ENCODE data around the gene SEH1L. TPM values are rescaled to one million over a fixed set of nuclear protein-coding genes. Genes with fewer than 3 reads are reported as not detected.
A peak's percentile ranks its signal among the peaks of the same experiment; 100 is the strongest.
"Not testable (repeated sequence)": the region's sequence is repeated elsewhere in the genome, so short reads cannot be mapped to it uniquely, and the experiment has no call there.

Gene SEH1L, protein sequence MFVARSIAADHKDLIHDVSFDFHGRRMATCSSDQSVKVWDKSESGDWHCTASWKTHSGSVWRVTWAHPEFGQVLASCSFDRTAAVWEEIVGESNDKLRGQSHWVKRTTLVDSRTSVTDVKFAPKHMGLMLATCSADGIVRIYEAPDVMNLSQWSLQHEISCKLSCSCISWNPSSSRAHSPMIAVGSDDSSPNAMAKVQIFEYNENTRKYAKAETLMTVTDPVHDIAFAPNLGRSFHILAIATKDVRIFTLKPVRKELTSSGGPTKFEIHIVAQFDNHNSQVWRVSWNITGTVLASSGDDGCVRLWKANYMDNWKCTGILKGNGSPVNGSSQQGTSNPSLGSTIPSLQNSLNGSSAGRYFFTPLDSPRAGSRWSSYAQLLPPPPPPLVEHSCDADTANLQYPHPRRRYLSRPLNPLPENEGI
- total RNA-seq (2022) (116 and 118 TPM in 2 replicates), Bru-seq, nascent RNA (percentile 91 among the genes with signal in this experiment), BruChase-seq, experiment 1, labeled RNA remaining after a 2-hour chase (percentile 94 among the genes with signal in this experiment), BruChase-seq, experiment 2, labeled RNA remaining after a 6-hour chase (percentile 96 among the genes with signal in this experiment)
- long read RNA-seq, full-length matches to known transcripts, result 218 of 278 reads
- long read RNA-seq, partial matches to known transcripts, result 22 of 278 reads
- long read RNA-seq, other reads (novel, unspliced or antisense), result 38 of 278 reads

DNA sequence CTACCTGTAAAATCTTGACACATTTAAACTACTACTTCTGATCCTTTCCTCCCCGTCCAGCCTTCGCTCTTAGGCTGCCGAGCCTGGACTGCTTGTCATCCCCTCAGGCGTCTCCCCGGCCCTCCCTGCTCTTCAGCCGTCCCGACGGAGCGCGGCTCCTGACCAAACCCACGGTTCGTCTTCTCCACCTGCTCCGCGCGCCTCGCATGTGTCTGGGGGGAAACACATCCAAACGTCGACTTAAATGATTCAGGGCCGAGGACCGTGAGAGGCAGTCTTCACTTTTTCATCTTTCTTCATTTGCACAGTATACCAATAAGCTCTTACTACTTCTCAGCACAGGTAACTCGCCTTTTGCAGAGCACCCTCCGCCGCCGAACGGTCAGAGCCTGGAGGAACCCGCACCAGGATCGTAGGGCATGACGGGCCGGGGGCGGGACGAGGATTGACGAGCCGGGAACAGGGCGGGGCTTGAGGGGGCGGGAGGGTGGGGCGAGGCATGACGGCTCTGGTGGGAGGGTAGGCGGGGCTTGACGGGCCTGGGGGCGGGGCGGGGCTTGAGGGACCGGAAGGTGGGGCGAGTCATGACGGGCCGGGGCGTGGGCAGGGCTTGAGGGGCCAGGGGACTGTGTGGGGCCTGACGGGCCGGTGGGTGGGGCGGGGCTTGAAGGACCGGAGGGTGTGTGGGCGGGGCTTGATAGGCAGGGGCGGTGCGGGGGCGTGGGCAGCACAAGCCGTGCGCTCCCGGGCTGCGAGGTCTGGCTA, at the start of gene SEH1L:
Gene SEH1L (plus strand): TSS at position 727 of the 765 bp plus-strand sequence. CDS start 111 bp downstream, outside the sequence.
- CTCF ChIA-PET, result interaction anchor here (0.6 kb wide), 1 partner anchor 660 kb away, joined by 4 read pairs; no protein-coding TSS in a partner anchor
- Histone ChIP-seq H3K9me3 (no peaks in the 10 kb centered on the region), H3K4me1 (peaks cover 19% of the 10 kb centered on the region), H3K4me3 (ENCODE audit: low read depth, low read length) (peak within 1 kb of the TSS; percentile 84), H3K36me3 (ENCODE audit: control insufficient read depth, insufficient read depth, low read length) (no peaks in the 10 kb centered on the region), H3K27me3 (replicated peaks; ENCODE audit: control insufficient read depth, insufficient read depth, low read length) (no peaks in the 10 kb centered on the region)
- no peaks in the 10 kb centered on the region for H3K27me3 Mint-ChIP-seq (ENCODE audit: insufficient read depth, unreplicated experiment)
- peaks cover 11% of the 10 kb centered on the region for H3K4me1 Mint-ChIP-seq (ENCODE audit: low read depth, unreplicated experiment)
- H3K36me3 Mint-ChIP-seq (ENCODE audit: insufficient read depth, unreplicated experiment), result peaks cover 42% of the 10 kb centered on the region
- H3K27ac Mint-ChIP-seq (ENCODE audit: unreplicated experiment), result peak within 1 kb of the TSS; percentile 100
- TF ChIP-seq, protein P1, sequence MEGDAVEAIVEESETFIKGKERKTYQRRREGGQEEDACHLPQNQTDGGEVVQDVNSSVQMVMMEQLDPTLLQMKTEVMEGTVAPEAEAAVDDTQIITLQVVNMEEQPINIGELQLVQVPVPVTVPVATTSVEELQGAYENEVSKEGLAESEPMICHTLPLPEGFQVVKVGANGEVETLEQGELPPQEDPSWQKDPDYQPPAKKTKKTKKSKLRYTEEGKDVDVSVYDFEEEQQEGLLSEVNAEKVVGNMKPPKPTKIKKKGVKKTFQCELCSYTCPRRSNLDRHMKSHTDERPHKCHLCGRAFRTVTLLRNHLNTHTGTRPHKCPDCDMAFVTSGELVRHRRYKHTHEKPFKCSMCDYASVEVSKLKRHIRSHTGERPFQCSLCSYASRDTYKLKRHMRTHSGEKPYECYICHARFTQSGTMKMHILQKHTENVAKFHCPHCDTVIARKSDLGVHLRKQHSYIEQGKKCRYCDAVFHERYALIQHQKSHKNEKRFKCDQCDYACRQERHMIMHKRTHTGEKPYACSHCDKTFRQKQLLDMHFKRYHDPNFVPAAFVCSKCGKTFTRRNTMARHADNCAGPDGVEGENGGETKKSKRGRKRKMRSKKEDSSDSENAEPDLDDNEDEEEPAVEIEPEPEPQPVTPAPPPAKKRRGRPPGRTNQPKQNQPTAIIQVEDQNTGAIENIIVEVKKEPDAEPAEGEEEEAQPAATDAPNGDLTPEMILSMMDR (IDR thresholded peaks at IDR 0.05; ENCODE audit: insufficient read depth in 1 of 2, low read depth in 1 of 2, low read length in 1 of 2, severe bottlenecking in 1 of 2, unreplicated experiment in 1 of 2), result no peak
- TSS peak; percentile 85 for BruUV-seq (replicated peaks)
- POLR2A ChIA-PET, result interaction anchor here (0.5 to 1.3 kb wide), 11 partner anchors 64 to 570 kb away, joined by 3 to 15 read pairs (median 4); partner anchors contain the start of genes AFG3L2, CEP76 and PTPN2
- intact Hi-C loops (cut with micrococcal nuclease; ENCODE audit: unreplicated experiment), result loop anchor here (2.0 to 5.0 kb wide), 3 partner anchors 180 to 571 kb away; partner anchors contain the start of gene AFG3L2
- H3K9me3 Mint-ChIP-seq (ENCODE audit: unreplicated experiment), result no peaks in the 10 kb centered on the region
- DNase-seq, result peak; percentile 99
- peak within 1 kb of the TSS; percentile 100 for H3K4me3 Mint-ChIP-seq (ENCODE audit: unreplicated experiment)

DNA sequence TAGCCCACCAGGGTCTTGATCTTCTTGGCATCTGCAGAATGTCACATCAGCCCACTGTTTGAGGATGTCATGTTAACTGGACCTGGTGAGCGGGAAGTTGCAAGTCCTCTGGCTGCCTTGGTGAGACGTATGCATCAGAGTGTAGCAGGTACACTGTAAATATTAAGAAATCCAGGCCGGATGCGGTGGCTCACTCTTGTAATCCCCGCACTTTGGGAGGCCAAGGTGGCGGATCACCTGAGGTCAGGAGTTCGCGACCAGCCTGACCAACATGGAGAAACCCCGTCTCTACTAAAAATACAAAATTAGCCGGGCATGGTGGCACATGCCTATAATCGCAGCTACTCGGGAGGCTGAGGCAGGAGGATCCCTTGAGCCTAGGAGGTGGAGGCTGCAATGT, 46.6 kb upstream of the SEH1L start:
- DNase-seq; H3K4me3 Mint-ChIP-seq (ENCODE audit: unreplicated experiment); CTCF ChIA-PET; H3K4me1 ChIP-seq; H3K27ac Mint-ChIP-seq (ENCODE audit: unreplicated experiment); BruUV-seq (replicated peaks); H3K4me3 ChIP-seq (ENCODE audit: low read depth, low read length); POLR2A ChIA-PET; H3K9me3 Mint-ChIP-seq (ENCODE audit: unreplicated experiment); H3K27me3 Mint-ChIP-seq (ENCODE audit: insufficient read depth, unreplicated experiment); H3K36me3 ChIP-seq (ENCODE audit: control insufficient read depth, insufficient read depth, low read length); H3K27me3 ChIP-seq (replicated peaks; ENCODE audit: control insufficient read depth, insufficient read depth, low read length); H3K4me1 Mint-ChIP-seq (ENCODE audit: low read depth, unreplicated experiment); H3K9me3 ChIP-seq; intact Hi-C loops (cut with micrococcal nuclease; ENCODE audit: unreplicated experiment); H3K36me3 Mint-ChIP-seq (ENCODE audit: insufficient read depth, unreplicated experiment): not testable (repeated sequence)

DNA sequence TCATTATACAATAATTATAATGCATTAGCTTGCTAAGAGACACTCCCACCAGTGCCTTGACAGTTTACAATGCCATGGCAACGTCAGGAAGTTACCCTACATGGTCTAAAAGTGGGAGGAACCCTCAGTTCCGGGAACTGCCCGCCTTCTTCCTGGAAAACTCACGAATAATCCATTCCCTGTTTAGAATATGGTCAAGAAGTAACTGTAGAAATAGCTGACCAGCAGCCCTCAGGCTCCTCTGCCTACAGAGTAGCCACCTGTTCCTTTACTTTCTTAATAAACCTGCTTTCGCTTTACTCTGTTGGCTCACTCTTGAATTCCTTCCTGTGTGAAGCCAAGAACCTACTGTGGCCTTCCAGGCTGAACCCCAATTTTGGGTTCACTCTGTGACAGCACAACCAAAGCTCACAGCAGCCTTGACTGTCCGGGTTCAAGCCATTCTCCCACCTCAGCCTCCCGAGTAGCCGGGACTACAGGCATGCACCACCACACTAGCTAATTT, 43.7 kb upstream of the SEH1L start:
- H3K36me3 ChIP-seq (ENCODE audit: control insufficient read depth, insufficient read depth, low read length), result no peaks in the 10 kb centered on the region
- no peak overlapping the region for H3K4me3 Mint-ChIP-seq (ENCODE audit: unreplicated experiment)
- no peaks in the 10 kb centered on the region for H3K9me3 Mint-ChIP-seq (ENCODE audit: unreplicated experiment)
- H3K27ac Mint-ChIP-seq (ENCODE audit: unreplicated experiment), result no peak overlapping the region
- intact Hi-C loops (cut with micrococcal nuclease; ENCODE audit: unreplicated experiment), result no loop called here
- DNase-seq, result no peak
- no TSS peak for BruUV-seq (replicated peaks)
- no peaks in the 10 kb centered on the region for H3K4me1 ChIP-seq
- H3K36me3 Mint-ChIP-seq (ENCODE audit: insufficient read depth, unreplicated experiment), result no peaks in the 10 kb centered on the region
- no peaks in the 10 kb centered on the region for H3K4me1 Mint-ChIP-seq (ENCODE audit: low read depth, unreplicated experiment)
- H3K4me3 ChIP-seq (ENCODE audit: low read depth, low read length), result no peak overlapping the region
- no peaks in the 10 kb centered on the region for H3K9me3 ChIP-seq
- ChIA-PET POLR2A (no interaction called here), CTCF (no interaction called here)
- no peaks in the 10 kb centered on the region for H3K27me3 Mint-ChIP-seq (ENCODE audit: insufficient read depth, unreplicated experiment)
- no peaks in the 10 kb centered on the region for H3K27me3 ChIP-seq (replicated peaks; ENCODE audit: control insufficient read depth, insufficient read depth, low read length)
- TF ChIP-seq, protein P1 (IDR thresholded peaks at IDR 0.05; ENCODE audit: insufficient read depth in 1 of 2, low read depth in 1 of 2, low read length in 1 of 2, severe bottlenecking in 1 of 2, unreplicated experiment in 1 of 2), result no peak
